H9 (cell line): ENCODE measurements around the gene ARHGEF39. TPM values are rescaled to one million over a fixed set of nuclear protein-coding genes. Genes with fewer than 3 reads are reported as not detected.

Experiments
- DNase-seq: peaks from one replicate; pipeline ENCODE4 v3.0.0-alpha.2; 2017
- H2AFZ ChIP-seq: one replicate; pipeline ENCODE4 v1.6.1; 2013; ENCODE audit warnings: mild to moderate bottlenecking, low read length, control low read depth, moderate library complexity
- H2AK5ac ChIP-seq: 2 replicates; pipeline ENCODE4 v1.6.1; 2013; ENCODE audit warnings: low read length, control low read depth, mixed read lengths; ENCODE audit not compliant: insufficient read length
- H2BK120ac ChIP-seq: one replicate; pipeline ENCODE4 v1.6.1; 2013; ENCODE audit warnings: low read depth, mild to moderate bottlenecking, low read length, control low read depth, inconsistent platforms; ENCODE audit not compliant: poor library complexity, severe bottlenecking
- H2BK12ac ChIP-seq: 2 replicates; pipeline ENCODE4 v1.6.1; 2013; ENCODE audit warnings: low read length, control low read depth, mixed read lengths, low read depth; ENCODE audit not compliant: insufficient read length
- H2BK15ac ChIP-seq: 2 replicates; pipeline ENCODE4 v1.6.1; 2013; ENCODE audit warnings: low read depth, low read length, control low read depth
- H2BK20ac ChIP-seq: one replicate; pipeline ENCODE4 v1.6.1; 2013; ENCODE audit warnings: low read depth, mild to moderate bottlenecking, low read length, control low read depth, inconsistent platforms; ENCODE audit not compliant: poor library complexity, severe bottlenecking
- H2BK5ac ChIP-seq: 2 replicates; pipeline ENCODE4 v1.6.1; 2013; ENCODE audit warnings: low read length, control low read depth, mixed read lengths; ENCODE audit not compliant: insufficient read length
- H3K14ac ChIP-seq: 2 replicates; pipeline ENCODE4 v1.6.1; 2013; ENCODE audit warnings: low read length, control low read depth; ENCODE audit not compliant: insufficient read depth
- H3K18ac ChIP-seq: 2 replicates; pipeline ENCODE4 v1.6.1; 2013; ENCODE audit warnings: low read depth, mild to moderate bottlenecking, mixed read lengths, low read length, control low read depth; ENCODE audit not compliant: insufficient read length
- H3K23ac ChIP-seq: 2 replicates; pipeline ENCODE4 v1.6.1; 2013; ENCODE audit warnings: low read length, control low read depth, mixed read lengths, low read depth; ENCODE audit not compliant: insufficient read length
- H3K23me2 ChIP-seq: 2 replicates; pipeline ENCODE4 v1.6.1; 2013; ENCODE audit warnings: low read depth, mild to moderate bottlenecking, mixed read lengths, low read length, control low read depth; ENCODE audit not compliant: insufficient read length, poor library complexity, severe bottlenecking
- H3K27ac ChIP-seq: 2 replicates; pipeline ENCODE4 v1.5.1; 2013; ENCODE audit warnings: low read length, control low read depth, mixed read lengths, low read depth; ENCODE audit not compliant: insufficient read length
- H3K27me3 ChIP-seq: 2 replicates; pipeline ENCODE4 v1.6.1; 2013; ENCODE audit warnings: low read length, control low read depth, inconsistent platforms; ENCODE audit not compliant: insufficient read depth
- H3K4ac ChIP-seq: 2 replicates; pipeline ENCODE4 v1.6.1; 2013; ENCODE audit warnings: low read depth, mild to moderate bottlenecking, control low read depth, inconsistent platforms, low read length, moderate library complexity
- H3K4me1 ChIP-seq: 2 replicates; pipeline ENCODE4 v1.6.1; 2013; ENCODE audit warnings: low read length, control low read depth, inconsistent platforms; ENCODE audit not compliant: insufficient read depth
- H3K4me2 ChIP-seq: 2 replicates; pipeline ENCODE4 v1.6.1; 2013; ENCODE audit warnings: low read length, control low read depth, mixed read lengths; ENCODE audit not compliant: insufficient read length, insufficient read depth
- H3K56ac ChIP-seq: 2 replicates; pipeline ENCODE4 v1.6.1; 2013; ENCODE audit warnings: low read depth, mild to moderate bottlenecking, mixed read lengths, low read length, control low read depth; ENCODE audit not compliant: insufficient read length
- H3K79me1 ChIP-seq: 2 replicates; pipeline ENCODE4 v1.6.1; 2013; ENCODE audit warnings: low read depth, mild to moderate bottlenecking, moderate library complexity, low read length, control low read depth, inconsistent platforms; ENCODE audit not compliant: insufficient read depth, poor library complexity, severe bottlenecking
- H3K79me2 ChIP-seq: 2 replicates; pipeline ENCODE4 v1.6.1; 2013; ENCODE audit warnings: low read length, control low read depth, inconsistent platforms; ENCODE audit not compliant: insufficient read depth
- H3K9ac ChIP-seq: 2 replicates; pipeline ENCODE4 v1.6.1; 2013; ENCODE audit warnings: low read length, control low read depth, mixed read lengths; ENCODE audit not compliant: insufficient read length; ENCODE audit errors: extremely low read depth
- H3K9me3 ChIP-seq: one replicate; pipeline ENCODE4 v1.6.1; 2013; ENCODE audit warnings: low read depth, low read length, inconsistent platforms; ENCODE audit not compliant: control insufficient read depth
- H3T11ph ChIP-seq: one replicate; pipeline ENCODE4 v1.6.1; 2013; ENCODE audit warnings: mild to moderate bottlenecking, low read length, control low read depth, inconsistent platforms
- H4K20me1 ChIP-seq: one replicate; pipeline ENCODE4 v1.6.1; 2013; ENCODE audit not compliant: control insufficient read depth, insufficient read length, insufficient read depth
- H4K5ac ChIP-seq: 2 replicates; pipeline ENCODE4 v1.6.1; 2013; ENCODE audit warnings: low read depth, mild to moderate bottlenecking, mixed read lengths, low read length, control low read depth; ENCODE audit not compliant: insufficient read length
- H4K8ac ChIP-seq: replicated peaks from 2 replicates; pipeline ENCODE4 v1.6.1; 2013; ENCODE audit warnings: low read length, control low read depth, mixed read lengths, low read depth; ENCODE audit not compliant: insufficient read length
- H4K91ac ChIP-seq: 2 replicates; pipeline ENCODE4 v1.6.1; 2013; ENCODE audit warnings: low read depth, mild to moderate bottlenecking, moderate library complexity, mixed read lengths, low read length, control low read depth; ENCODE audit not compliant: insufficient read length
- H3K27ac Mint-ChIP-seq, 3 experiments: 2 replicates in 2 of 3; 3 replicates in 1 of 3; pipeline ENCODE4 v1.8.0; 2020 to 2021; ENCODE audit warnings: mixed read lengths in 3 of 3, mild to moderate bottlenecking in 1 of 3, moderate library complexity in 1 of 3
- H3K27me3 Mint-ChIP-seq: 2 replicates; pipeline ENCODE4 v1.8.0; 2021; ENCODE audit warnings: low read depth, mild to moderate bottlenecking, moderate library complexity, mixed read lengths
- H3K36me3 Mint-ChIP-seq, 3 experiments: 2 replicates in 2 of 3; 3 replicates in 1 of 3; pipeline ENCODE4 v1.8.0; 2020 to 2021; ENCODE audit warnings: low read depth in 3 of 3, mixed read lengths in 3 of 3; ENCODE audit not compliant: insufficient read depth in 1 of 3
- H3K4me1 Mint-ChIP-seq, 2 experiments: 2 replicates each; pipeline ENCODE4 v1.8.0; 2020; ENCODE audit warnings: mixed read lengths in 2 of 2
- H3K4me3 Mint-ChIP-seq, 2 experiments: 2 replicates in 1 of 2; 3 replicates in 1 of 2; pipeline ENCODE4 v1.8.0; 2020 to 2021; ENCODE audit warnings: mild to moderate bottlenecking in 2 of 2, mixed read lengths in 2 of 2, moderate library complexity in 1 of 2
- H3K9me3 Mint-ChIP-seq, 2 experiments: 2 replicates in 1 of 2; 3 replicates in 1 of 2; pipeline ENCODE4 v1.8.0; 2020; ENCODE audit warnings: mild to moderate bottlenecking in 2 of 2, mixed read lengths in 2 of 2, moderate library complexity in 1 of 2
- WGBS: extraction: QIAGEN DNeasy Blood & Tissue Kit; methylation state at CpG from one replicate; pipeline ENCODE4 v1.1.7; 2013; ENCODE audit warnings: missing lambda C conversion rate, low lambda C conversion rate, mixed read lengths; ENCODE audit not compliant: insufficient read length; ENCODE audit errors: extremely low coverage; 5-methylcytosine and 5-hydroxymethylcytosine counted together
- total RNA-seq: library from RNA; stranded (reverse); gene quantifications from 2 replicates; pipeline ENCODE4 v1.2.1, GENCODE V29; 2021
- TF ChIP-seq, protein P1 (sequence below): fragments of 200-600 bp; sonication (generic); conservative IDR thresholded peaks from 3 replicates; pipeline ENCODE4 v1.8.0; 2021; ENCODE audit warnings: antibody characterized with exemption, mild to moderate bottlenecking

ARHGEF39 gene
- total RNA-seq, 1 experiment from 2014 or later: 24.4 TPM

DNA sequence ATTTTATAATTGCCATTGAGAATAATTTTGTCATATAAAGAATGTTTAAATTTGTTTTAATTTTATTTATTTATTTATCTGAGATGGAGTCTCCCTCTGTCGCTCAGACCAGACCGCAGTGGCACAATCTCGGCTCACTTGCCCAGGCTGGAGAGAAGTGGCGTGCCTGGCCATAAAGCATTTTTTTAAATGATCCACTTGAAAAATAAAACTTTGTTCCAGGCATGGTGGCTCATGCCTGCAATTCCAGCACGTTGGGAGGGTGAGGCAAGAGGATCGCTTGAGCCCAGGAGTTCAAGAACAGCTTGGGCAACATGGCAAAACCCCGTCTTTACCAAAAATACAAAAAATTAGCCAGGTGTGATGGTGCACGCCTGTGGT lies 12.2 kb downstream of the ARHGEF39 start:
- Mint-ChIP-seq H3K4me1 (peaks cover 25 to 32% of the 10 kb centered on the region in 2 experiments), H3K27me3 (peaks cover 21% of the 10 kb centered on the region), H3K27ac (no peak overlapping the region), H3K36me3 (peaks cover 0 to under 1% (median 0%) of the 10 kb centered on the region in 3 experiments; a peak in 1 of 7 replicates), H3K9me3 (peaks cover under 1 to 1% of the 10 kb centered on the region in 2 experiments; a peak in 3 of 5 replicates), H3K4me3 (no peak overlapping the region)
- H3K23ac ChIP-seq: no peak overlapping the region
- no peak overlapping the region for H3K14ac ChIP-seq
- H3K9me3 ChIP-seq: no peaks in the 10 kb centered on the region
- WGBS: no CpG with 5 or more reads among the region's 8 CpGs
- H3K27ac ChIP-seq: no peak overlapping the region
- DNase-seq: no peak
- H4K91ac ChIP-seq: no peak overlapping the region
- no peak overlapping the region for H2BK12ac ChIP-seq
- no peak overlapping the region for H2AFZ ChIP-seq
- H3K23me2 ChIP-seq: peaks cover 7% of the 10 kb centered on the region
- H2BK120ac ChIP-seq: no peak overlapping the region
- H3K56ac ChIP-seq: no peak overlapping the region
- no peak overlapping the region for H4K5ac ChIP-seq
- no peak overlapping the region for H4K8ac ChIP-seq
- no peak overlapping the region for H3T11ph ChIP-seq
- H3K27me3 ChIP-seq: 0 out of 2 replicates have a peak, but pooled peaks cover 2% of the 10 kb centered on the region
- no peak overlapping the region for H3K4ac ChIP-seq
- no peak overlapping the region for H3K4me2 ChIP-seq
- no peaks in the 10 kb centered on the region for H4K20me1 ChIP-seq
- H3K9ac ChIP-seq: no peak overlapping the region
- no peaks in the 10 kb centered on the region for H3K79me1 ChIP-seq
- no peak overlapping the region for H2BK15ac ChIP-seq
- no peak overlapping the region for H2AK5ac ChIP-seq
- no peak overlapping the region for H2BK20ac ChIP-seq
- peaks cover 3% of the 10 kb centered on the region; the same call in 1 of the 2 replicates for H3K4me1 ChIP-seq
- H3K79me2 ChIP-seq: no peaks in the 10 kb centered on the region
- TF ChIP-seq, protein P1, sequence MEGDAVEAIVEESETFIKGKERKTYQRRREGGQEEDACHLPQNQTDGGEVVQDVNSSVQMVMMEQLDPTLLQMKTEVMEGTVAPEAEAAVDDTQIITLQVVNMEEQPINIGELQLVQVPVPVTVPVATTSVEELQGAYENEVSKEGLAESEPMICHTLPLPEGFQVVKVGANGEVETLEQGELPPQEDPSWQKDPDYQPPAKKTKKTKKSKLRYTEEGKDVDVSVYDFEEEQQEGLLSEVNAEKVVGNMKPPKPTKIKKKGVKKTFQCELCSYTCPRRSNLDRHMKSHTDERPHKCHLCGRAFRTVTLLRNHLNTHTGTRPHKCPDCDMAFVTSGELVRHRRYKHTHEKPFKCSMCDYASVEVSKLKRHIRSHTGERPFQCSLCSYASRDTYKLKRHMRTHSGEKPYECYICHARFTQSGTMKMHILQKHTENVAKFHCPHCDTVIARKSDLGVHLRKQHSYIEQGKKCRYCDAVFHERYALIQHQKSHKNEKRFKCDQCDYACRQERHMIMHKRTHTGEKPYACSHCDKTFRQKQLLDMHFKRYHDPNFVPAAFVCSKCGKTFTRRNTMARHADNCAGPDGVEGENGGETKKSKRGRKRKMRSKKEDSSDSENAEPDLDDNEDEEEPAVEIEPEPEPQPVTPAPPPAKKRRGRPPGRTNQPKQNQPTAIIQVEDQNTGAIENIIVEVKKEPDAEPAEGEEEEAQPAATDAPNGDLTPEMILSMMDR: no peak
- no peak overlapping the region for H2BK5ac ChIP-seq
- H3K18ac ChIP-seq: no peak overlapping the region
